Colonic mucosa (tissue), 4 donors: ENCODE results near the gene CNGA1. TPM values are rescaled to one million over a fixed set of nuclear protein-coding genes. Genes with fewer than 3 reads are reported as not detected.
"Not testable (repeated sequence)": the region's sequence is repeated elsewhere in the genome, so short reads cannot be mapped to it uniquely, and the experiment has no call there.

Experiments
- DNase-seq: peaks from one replicate; pipeline ENCODE4 v3.0.0-alpha.2; 2020
- H3K27ac ChIP-seq: fragments of 200-600 bp; one replicate; pipeline ENCODE4 v1.8.0; 2021
- H3K27me3 ChIP-seq: fragments of 200-600 bp; one replicate; pipeline ENCODE4 v1.8.0; 2021
- H3K36me3 ChIP-seq: fragments of 200-600 bp; one replicate; pipeline ENCODE4 v1.8.0; 2021
- H3K4me1 ChIP-seq: fragments of 200-600 bp; one replicate; pipeline ENCODE4 v1.8.0; 2021; ENCODE audit warnings: mild to moderate bottlenecking
- H3K4me3 ChIP-seq: fragments of 200-600 bp; one replicate; pipeline ENCODE4 v1.8.0; 2021
- H3K9ac ChIP-seq, 2 donors: one replicate each; pipeline ENCODE4 v1.7.0; 2013; ENCODE audit warnings: control low read depth in 2 of 2, low read depth in 2 of 2, low read length in 2 of 2
- H3K9me3 ChIP-seq: fragments of 200-600 bp; one replicate; pipeline ENCODE4 v1.8.0; 2021
- CTCF ChIP-seq: fragments of 200-600 bp; IDR thresholded peaks from one replicate; pipeline ENCODE4 v1.8.0; 2022; ENCODE audit warnings: antibody characterized with exemption, mild to moderate bottlenecking
- intact Hi-C: fragments of 100-400 bp; cut with DNase I; formaldehyde crosslinking; loops from one replicate; pipeline ENCODE4 v1.14.1; 2022
- total RNA-seq, 2 donors: library from RNA; stranded (reverse); fragmentation: NEBNext Ultra II Directional in 1 of 2; extraction: Animal tissue kit (Norgen Biotek cat#: 25700) in 1 of 2; gene quantifications; one replicate each; pipeline ENCODE4 v1.2.1, GENCODE V29; 2021
- donor health status: healthy.
- donor health status: DM: no; HTN: no; CAD: no.
- donor health status: DM: no; HTN: no; CAD: no.

CNGA1 gene
- total RNA-seq, 2 donors from 2014 or later, result 2.6 to 15.9 TPM

GRCh38 chr4:47930971-47931804 is 85.3 kb downstream of the CNGA1 start:
- DNase-seq, result no peak
- Histone ChIP-seq H3K4me1 (no peaks in the 10 kb centered on the region), H3K4me3 (no peak overlapping the region), H3K27ac (no peak overlapping the region), H3K9ac (no peak overlapping the region), H3K27me3 (no peaks in the 10 kb centered on the region), H3K36me3 (no peaks in the 10 kb centered on the region), H3K9me3 (no peaks in the 10 kb centered on the region)
- intact Hi-C loops, result no loop called here
- TF ChIP-seq CTCF, result no peak

GRCh38 chr4:47929682-47930201 is 86.7 kb downstream of the CNGA1 start:
- Histone ChIP-seq H3K9ac (no peak overlapping the region), H3K27ac (no peak overlapping the region), H3K36me3 (no peaks in the 10 kb centered on the region), H3K27me3 (no peaks in the 10 kb centered on the region), H3K9me3 (no peaks in the 10 kb centered on the region), H3K4me1 (no peaks in the 10 kb centered on the region), H3K4me3 (no peak overlapping the region)
- intact Hi-C loops, result loop anchor here (5.0 kb wide), 2 partner anchors 158 to 257 kb away; no protein-coding TSS in a partner anchor
- TF ChIP-seq CTCF, result no peak
- no peak for DNase-seq

DNA sequence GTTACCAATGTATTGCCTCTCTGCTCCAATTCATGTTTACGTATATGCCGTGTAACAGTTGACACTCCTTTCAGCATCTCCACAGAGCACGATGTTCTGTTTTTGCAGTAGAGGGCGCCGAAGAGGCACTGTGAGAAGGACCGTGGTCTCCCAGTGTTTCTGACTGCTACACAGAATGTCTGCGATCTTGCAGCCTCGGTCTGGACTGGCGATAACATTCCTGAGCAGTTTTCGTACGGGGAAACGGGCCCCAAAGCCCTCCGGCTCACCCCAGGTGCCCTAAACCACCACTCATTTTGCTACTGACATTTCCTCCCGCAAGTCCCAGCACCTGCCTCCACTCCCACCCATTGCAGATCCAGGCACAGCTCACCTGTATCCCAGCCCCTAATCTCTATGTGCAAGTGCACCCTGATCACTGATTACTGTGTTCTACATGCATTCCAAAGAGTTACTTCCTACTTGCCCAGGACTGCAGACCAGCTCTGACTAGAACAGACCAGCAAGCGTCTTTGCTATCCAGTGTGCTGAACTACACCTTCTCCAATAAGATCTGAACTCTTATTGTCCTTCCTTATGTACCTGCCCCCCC is 89.7 kb downstream of the CNGA1 start:
- DNase-seq, result peak; percentile 71
- H3K4me3 ChIP-seq, result peak overlapping the region; percentile 16
- H3K9ac ChIP-seq, result peak overlapping the region in 1 of 2 donors; percentile 58
- no peak overlapping the region for H3K27ac ChIP-seq
- H3K9me3 ChIP-seq, result no peaks in the 10 kb centered on the region
- no peaks in the 10 kb centered on the region for H3K36me3 ChIP-seq
- intact Hi-C loops, result loop anchor here (5.0 kb wide), 2 partner anchors 161 to 254 kb away; no protein-coding TSS in a partner anchor
- TF ChIP-seq CTCF, result peak; percentile 55
- no peaks in the 10 kb centered on the region for H3K4me1 ChIP-seq
- H3K27me3 ChIP-seq, result no peaks in the 10 kb centered on the region

DNA sequence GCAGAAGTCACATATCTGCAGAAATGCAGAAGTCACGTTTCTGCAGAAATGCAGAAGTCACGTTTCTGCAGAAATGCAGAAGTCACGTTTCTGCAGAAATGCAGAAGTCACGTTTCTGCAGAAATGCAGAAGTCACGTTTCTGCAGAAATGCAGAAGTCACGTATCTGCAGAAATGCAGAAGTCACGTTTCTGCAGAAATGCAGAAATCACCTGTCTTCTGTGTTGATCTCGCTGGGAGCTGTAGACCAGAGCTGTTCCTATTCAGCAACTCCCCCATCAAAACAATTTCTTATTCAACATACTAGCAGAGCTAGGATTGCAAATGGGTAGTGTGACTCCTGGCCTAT is 93.2 kb downstream of the CNGA1 start:
- H3K9ac ChIP-seq, DNase-seq, H3K9me3 ChIP-seq, H3K27ac ChIP-seq, H3K27me3 ChIP-seq, H3K4me3 ChIP-seq, H3K4me1 ChIP-seq, H3K36me3 ChIP-seq, intact Hi-C loops: not testable (repeated sequence)

DNA sequence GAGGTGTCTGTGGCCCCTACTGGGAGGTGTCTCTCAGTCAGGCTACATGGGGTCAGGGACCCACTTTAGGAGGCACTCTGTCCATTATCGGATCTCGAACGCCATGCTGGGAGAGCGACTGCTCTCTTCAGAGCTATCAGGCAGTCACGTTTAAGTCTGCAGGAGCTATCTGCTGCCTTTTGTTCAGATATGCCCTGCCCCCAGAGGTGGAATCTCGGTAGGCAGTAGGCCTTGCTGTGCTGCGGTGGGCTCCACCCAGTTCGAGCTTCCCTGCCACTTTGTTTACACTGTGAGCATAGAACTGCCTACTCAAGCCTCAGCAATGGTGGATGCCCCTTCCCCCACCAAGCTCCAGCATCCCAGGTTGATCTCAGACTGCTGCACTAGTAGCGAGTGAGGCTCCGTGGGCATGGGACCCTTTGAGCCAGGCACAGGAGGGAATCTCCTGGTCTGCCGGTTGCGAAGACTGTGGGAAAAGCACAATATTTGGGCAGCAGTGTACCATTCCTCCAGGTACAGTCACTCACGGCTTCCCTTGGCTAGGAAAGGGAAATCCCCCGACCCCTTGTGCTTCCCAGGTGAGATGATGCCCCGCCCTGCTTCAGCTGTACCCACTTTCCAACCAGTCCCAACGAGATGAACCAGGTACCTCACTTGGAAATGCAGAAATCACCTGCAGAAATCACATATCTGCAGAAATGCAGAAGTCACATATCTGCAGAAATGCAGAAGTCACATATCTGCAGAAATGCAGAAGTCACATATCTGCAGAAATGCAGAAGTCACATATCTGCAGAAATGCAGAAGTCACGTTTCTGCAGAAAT is 93.8 kb downstream of the CNGA1 start:
- DNase-seq, intact Hi-C loops, H3K36me3 ChIP-seq, H3K27me3 ChIP-seq, H3K9me3 ChIP-seq, H3K4me3 ChIP-seq, H3K4me1 ChIP-seq, H3K9ac ChIP-seq, H3K27ac ChIP-seq: not testable (repeated sequence)

GRCh38 chr4:47917163-47917562 is 99.3 kb downstream of the CNGA1 start:
- H3K27me3 ChIP-seq, H3K4me1 ChIP-seq, H3K36me3 ChIP-seq, H3K9me3 ChIP-seq, DNase-seq, H3K9ac ChIP-seq, intact Hi-C loops, H3K4me3 ChIP-seq, H3K27ac ChIP-seq: not testable (repeated sequence)
